GM08714 (cell line): ENCODE results near the gene GPR176.
"Not testable (repeated sequence)": the region's sequence is repeated elsewhere in the genome, so short reads cannot be mapped to it uniquely, and the experiment has no call there.

ENCODE experiments used
- H3K4me3 ChIP-seq: fragments of 200-500 bp; sonication (Bioruptor generic); 2 replicates; pipeline ENCODE4 v1.5.1; 2014; ENCODE audit warnings: mild to moderate bottlenecking, low read length, inconsistent platforms
- ZNF274 ChIP-seq: IDR thresholded peaks from 2 replicates; pipeline ENCODE4 v1.6.1; 2012; ENCODE audit warnings: mild to moderate bottlenecking, low read depth, low read length

The GPR176 gene

DNA sequence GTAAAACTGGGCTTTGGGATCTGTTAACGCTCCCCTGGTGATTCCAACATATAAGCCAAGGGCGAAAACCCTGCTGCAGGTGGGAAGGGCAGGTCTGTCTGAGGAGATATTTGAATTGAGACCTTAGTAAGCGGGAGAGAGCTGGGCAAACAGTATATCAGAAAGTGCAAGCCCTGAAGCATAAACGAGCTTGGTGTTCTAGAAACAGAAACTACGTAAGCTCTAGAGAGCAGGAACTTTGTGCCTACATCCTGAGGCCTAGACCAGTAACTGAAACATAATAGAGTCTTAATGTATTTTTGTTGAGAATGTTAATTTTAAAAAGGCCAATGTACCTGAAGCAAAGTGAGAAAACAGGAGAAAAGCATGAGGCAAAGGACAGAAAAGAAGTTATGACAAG lies 74.5 kb downstream of the GPR176 start:
- TF ChIP-seq ZNF274: no peak

DNA sequence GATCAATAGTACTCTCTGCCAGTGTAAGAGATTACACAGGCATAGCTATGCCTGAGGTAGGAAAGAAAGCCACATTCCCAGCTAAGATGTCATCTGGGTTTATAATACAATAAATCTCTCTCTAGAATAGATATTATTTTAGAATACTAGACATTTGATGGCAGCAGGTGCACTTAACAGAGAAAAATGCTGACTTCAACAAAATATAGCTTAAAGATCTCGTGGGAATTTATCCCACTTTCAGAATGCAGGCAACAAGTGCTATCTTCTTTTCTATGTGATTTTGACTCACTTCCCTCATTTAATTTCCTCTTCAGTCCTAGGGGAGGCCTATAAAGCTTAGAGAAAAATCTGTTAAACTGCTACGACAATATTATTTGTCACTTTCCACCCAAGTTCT lies 76.5 kb downstream of the GPR176 start:
- no peak for TF ChIP-seq ZNF274
- no peak overlapping the region for H3K4me3 ChIP-seq

More for the DNA sequence above, 74.5 kb downstream of the GPR176 start:
- H3K4me3 ChIP-seq: no peak overlapping the region

DNA sequence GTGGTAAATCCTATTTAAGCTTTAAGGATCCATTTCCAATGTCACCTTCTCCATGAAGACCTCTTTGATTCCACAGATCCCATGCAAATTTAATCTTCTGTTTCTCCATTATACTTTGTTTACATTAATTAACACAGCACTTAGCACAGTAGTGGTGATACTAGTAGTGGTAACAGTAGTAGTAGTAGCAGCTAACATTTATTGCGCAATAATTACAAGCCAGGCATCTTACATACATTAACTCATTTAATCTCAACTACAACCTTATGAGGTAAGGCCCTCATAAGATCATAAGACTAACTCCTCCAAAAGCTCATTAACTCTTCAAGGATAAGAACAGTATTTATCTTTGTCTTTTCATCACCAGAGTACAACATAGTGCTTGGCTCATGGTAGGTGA lies 82.6 kb downstream of the GPR176 start:
- no peak overlapping the region for H3K4me3 ChIP-seq
- no peak for TF ChIP-seq ZNF274

DNA sequence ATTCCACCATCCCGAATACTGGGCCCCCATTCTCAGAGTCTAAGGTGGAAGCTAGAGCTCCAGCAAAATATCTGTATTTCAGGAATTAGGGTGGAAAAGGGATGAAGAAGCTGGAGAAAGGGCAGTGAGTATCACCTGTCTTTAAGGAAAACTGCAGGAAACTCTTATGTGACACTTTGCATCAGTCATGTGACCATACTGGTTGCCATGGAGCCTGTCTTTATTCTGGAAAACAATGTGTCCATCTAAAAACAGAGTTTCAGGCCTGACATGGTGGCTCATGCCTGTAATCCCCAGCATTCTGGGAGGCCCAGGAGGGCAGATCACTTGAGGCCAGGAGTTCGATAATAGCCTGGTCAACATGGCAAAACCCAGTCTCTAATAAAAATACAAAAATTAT lies 84.5 kb downstream of the GPR176 start:
- no peak overlapping the region for H3K4me3 ChIP-seq
- TF ChIP-seq ZNF274: no peak

DNA sequence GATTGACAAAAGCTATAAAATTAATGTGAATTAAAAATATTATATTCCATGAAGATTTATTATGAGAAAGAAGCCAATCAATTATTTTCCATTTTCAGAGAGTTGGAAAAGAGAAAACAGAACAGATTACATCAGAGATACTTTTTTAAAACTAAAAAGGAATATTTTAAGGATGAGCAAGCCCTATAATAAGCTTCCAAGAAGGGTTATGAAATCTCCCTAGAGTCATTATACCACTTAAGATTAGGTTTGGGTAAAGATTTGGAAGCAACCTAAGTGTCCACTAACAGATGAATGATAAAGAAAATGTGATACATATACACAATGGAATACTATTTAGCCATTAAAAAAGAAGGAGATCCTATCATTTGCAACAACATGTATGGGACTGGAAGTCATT lies 85.8 kb downstream of the GPR176 start:
- no peak for TF ChIP-seq ZNF274
- H3K4me3 ChIP-seq: no peak overlapping the region

DNA sequence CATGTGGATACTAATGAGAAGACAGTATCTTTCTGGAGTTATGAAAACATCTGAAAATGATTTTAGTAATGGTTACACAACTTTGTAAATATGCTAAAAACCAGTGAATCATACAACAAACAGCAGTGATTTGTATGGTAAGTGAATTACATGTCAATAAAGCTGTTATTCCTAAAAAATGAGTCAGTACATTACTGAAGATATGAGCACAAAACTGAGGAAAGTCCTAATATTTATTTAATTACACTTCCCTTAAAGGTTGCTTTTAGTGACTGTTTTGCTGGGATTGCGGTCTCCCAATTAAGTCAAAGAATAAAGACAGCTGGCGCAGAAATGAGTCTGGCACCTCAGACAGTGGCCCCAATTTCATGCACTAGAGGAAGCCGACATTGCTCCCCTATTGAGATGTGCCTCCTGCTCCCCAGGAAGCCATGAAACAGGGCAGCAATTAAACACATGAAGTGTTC lies 86.5 kb downstream of the GPR176 start:
- no peak overlapping the region for H3K4me3 ChIP-seq
- no peak for TF ChIP-seq ZNF274

DNA sequence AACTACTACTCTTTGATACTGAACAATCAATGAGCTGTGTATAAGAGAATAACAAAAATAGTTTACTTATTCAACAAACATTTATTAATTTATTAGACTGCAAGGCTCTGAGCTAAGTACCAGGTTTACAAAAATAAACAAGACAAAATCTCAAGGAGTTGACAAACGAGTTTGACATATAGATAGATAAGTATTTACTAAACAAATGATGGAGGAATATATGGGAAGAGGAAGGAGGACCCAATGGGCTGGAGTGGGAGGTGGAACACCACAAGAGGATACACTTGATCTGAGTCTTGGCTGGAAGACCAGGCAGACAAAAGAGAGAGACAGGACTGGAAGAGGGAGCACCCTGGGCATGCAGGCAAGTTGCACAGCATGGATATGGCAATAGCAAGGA lies 89.9 kb downstream of the GPR176 start:
- no peak for TF ChIP-seq ZNF274
- H3K4me3 ChIP-seq: no peak overlapping the region

DNA sequence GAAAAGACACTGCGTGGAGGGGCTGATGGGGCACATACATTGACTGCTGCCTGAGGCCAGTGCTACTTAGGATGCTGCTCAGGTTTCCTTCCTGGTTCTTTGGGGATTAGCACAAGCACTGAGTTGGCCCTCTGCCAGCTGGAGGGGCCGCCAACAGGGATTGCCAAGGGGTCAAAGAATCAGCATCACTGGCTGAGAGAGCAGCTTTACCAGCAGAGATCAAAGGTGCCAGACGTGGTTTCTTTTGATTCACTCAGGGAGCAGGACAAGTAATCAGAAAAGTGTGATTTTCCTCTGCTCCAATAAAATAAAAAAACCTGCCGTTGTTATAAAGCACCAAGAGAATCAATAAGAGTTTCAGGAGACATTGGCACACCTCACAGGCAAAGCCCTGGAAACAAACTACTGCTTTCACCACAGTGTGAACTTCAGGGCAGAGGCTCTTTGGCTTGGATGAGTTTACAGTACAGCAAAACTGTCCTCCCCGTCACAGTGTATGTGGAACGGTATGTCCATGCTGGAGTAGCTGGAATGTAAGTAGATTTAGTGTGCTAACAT lies 91.6 kb downstream of the GPR176 start:
- no peak overlapping the region for H3K4me3 ChIP-seq
- TF ChIP-seq ZNF274: no peak

DNA sequence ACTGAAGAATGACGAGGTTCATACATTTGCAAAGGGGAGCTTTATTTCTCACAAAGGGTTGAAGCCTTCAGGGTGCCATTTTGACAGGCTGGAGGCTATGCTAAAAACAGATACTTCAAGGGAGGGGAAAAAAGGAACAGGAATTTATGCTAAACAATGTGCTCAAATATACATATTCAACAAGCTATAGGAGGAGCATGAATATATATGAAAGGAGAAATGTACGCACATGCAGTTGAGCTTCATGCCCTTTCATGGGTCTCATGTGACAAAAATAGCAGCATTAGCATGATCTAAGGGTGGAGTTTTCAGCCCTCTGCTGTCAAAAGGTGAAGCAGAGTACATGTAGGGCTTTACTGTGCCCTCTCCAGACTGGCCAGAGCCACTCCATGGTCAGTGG lies 93.1 kb downstream of the GPR176 start:
- no peak overlapping the region for H3K4me3 ChIP-seq
- TF ChIP-seq ZNF274: no peak

DNA sequence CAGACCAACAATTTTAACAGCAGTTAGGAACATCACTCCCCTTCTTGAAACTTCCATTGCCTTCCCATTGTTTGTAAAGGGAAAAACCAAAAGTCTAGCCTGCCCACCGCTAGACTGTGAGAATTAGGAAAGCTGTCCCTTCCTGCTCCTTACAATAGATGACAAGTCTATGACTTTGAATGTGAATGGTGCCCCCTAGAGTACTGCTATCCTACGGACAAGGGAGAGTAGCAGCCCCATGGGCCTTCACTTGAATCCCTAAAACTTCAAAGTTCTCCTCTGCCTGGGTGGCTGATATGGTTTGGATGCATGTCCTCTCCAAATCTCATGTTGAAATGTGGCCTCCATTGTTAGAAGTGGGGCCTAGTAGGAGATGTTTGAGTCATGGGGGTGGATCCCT lies 96.4 kb downstream of the GPR176 start:
- TF ChIP-seq ZNF274: no peak
- no peak overlapping the region for H3K4me3 ChIP-seq

DNA sequence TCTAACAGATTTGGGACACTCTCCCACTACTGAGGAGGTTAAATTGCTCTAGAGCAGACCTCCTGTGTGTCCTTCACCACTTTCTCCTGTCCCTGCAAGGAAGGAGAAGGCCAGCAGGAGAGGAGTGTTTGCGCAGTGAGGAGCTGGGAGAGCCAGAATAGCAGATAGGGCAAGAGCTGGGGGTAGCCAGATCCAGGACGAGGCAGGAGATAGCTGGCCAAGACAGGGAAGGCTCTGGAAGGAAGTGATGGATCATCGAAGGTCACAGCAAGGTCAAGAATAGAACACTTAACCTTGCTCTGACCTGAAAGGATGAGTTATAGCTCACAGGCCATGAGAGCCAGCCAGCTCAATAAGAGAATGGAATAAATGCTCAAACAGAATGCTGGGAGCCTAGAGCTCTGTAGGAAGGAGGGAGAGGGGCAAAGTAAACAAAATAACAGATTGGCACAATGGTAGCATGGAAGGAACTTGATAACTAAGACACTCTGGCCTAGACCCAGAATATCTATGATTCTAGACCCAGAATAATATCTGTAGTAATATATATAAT lies 99.9 kb downstream of the GPR176 start:
- no peak overlapping the region for H3K4me3 ChIP-seq
- TF ChIP-seq ZNF274: no peak

DNA sequence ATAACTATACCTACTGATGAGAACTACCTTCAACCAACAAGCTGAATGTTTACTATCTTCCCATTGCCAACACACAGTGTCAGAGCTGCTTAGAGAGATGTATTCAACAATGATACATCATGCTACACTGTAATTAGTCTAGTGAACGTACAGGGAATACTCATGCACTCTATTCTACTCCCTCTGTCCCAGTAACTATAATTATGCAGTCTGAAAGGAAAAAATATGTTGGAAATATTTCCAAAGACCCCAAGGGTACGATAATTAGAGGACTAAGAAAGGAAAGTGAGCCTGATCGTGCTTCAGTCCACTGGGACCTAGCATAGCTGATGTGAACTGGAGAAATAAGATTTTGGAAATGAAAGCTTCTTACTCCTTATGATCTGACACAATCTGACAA lies 100.5 kb downstream of the GPR176 start:
- no peak for TF ChIP-seq ZNF274
- H3K4me3 ChIP-seq: no peak overlapping the region

DNA sequence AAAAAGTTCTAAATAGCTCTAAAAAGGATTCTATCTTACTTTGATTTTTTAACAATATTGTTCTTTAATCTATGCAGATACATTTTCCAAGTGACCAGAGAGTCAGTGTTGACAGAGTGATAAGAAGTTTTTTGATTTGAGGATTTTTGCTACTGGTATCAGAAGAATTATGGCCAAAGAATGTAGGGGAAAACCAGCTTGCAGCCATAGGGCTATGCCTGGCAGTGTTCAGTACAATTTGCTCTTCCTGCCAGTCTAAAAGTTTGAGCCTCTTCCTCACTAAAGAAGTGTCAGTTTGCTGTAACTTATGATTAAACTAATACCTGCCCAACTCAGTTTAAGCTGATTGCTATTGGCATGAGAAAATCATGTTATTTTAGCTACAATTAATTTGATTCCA lies 102.2 kb downstream of the GPR176 start:
- no peak for TF ChIP-seq ZNF274
- no peak overlapping the region for H3K4me3 ChIP-seq

DNA sequence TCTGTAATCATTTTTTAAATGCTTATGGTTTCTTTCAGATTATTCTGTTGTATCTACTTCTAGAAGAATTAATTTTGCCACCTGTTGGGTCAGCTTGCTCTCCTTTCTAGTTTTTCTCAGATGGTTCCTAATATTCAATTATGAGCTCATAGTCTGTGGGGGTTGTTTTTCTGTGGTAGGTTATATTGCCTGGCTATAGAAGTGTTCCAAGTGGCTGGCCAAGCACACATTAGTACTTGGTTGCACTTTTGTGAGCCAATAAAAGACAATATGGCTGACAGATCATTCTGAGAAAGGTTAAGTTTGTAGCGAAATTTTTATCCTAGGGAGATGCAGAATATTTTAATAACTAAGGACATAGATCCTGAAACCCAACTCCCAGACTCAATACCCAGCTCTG lies 105.6 kb downstream of the GPR176 start:
- H3K4me3 ChIP-seq: no peak overlapping the region
- no peak for TF ChIP-seq ZNF274

DNA sequence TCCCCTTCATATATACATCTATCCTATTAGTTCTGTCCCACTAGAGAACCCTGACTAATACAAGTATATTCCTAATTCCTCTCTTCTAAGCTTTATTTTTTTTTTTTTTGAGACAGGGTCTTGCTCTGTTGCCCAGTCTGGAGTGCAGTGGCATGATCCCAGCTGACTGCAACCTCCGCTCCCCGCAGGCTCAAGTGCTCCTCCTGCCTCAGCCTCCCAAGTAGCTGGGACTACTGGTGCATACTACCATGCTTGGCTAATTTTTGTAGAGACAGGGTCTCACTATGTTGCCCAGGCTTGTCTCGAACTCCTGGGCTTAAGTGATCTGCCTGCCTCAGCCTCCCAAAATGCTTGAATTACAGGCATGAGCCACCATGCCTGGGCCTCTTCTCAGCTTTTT lies 107.4 kb downstream of the GPR176 start:
- H3K4me3 ChIP-seq: not testable (repeated sequence)

DNA sequence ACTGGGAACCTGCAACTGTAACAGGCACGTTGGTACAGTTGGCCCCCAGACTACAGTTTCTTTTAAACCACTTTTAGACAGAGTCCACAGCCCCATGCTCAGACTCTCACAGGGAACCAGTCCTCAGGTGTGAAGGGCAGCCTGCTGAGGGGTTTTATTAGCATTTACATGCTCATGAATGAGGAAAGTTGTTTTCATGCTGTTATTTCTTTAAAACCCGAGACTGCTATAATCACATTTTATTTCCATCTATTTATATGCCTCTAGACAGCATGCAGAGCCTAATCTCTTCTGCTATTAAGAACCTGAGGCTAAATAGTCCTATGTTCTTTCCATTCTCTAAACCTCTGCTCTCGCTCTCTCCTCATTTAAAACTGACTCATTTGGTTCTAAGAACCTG lies 111.2 kb downstream of the GPR176 start:
- TF ChIP-seq ZNF274: no peak
- H3K4me3 ChIP-seq: no peak overlapping the region
